Adipose tissue (tissue), 3 donors: ENCODE results near the gene RNF208. TPM values are rescaled to one million over a fixed set of nuclear protein-coding genes. Genes with fewer than 3 reads are reported as not detected.

ENCODE experiments used
- H3K27ac ChIP-seq: one replicate; pipeline ENCODE4 v1.5.1; 2013; ENCODE audit warnings: low read depth, low read length
- WGBS, 3 donors: extraction: QIAGEN DNeasy Blood & Tissue Kit; methylation state at CpG; one replicate each; pipeline ENCODE4 v1.1.7; 2013; 5-methylcytosine and 5-hydroxymethylcytosine counted together
- polyA plus RNA-seq, 3 donors: library from polyadenylated mRNA; stranded (reverse); fragments of 200-250 nt; gene quantifications; one replicate each; pipeline ENCODE4 v1.2.3, GENCODE V29; 2013
- donor health status: healthy with polysubstance abuse.
- donor health status: Bipolar disorder and iron deficiency.
- donor health status: healthy.

RNF208 gene
- polyA plus RNA-seq, 3 donors: 2.8 to 4.0 (median 3.5) TPM

- 0% methylated on average over 68 to 98 of the region's 98 CpGs for WGBS, 3 donors
- H3K27ac ChIP-seq: peak within 1 kb of the TSS; percentile 62
These were observed 33.3 kb downstream of the RNF208 start, which contains the start of the genes ANAPC2 and SSNA1 for GRCh38 chr9:137188490-137189296. Gene ANAPC2, minus strand, starts transcription at chr9:137188560. Its CDS starts 28 bp downstream, at chr9:137188532. Gene SSNA1, plus strand, starts transcription at chr9:137188676. Its CDS starts 51 bp downstream, at chr9:137188727.

- 0 to 1% (median 0%) methylated on average over 30 to 31 of the region's 31 CpGs for WGBS, 3 donors
- H3K27ac ChIP-seq: peak overlapping the region; percentile 62
These were observed 34.0 kb downstream of the RNF208 start for GRCh38 chr9:137188086-137188489.

GRCh38 chr9:137187386-137187785 is 34.7 kb downstream of the RNF208 start:
- H3K27ac ChIP-seq: no peak overlapping the region
- WGBS, 3 donors: 74 to 84% (median 78%) methylated on average over 15 of the region's 15 CpGs

DNA sequence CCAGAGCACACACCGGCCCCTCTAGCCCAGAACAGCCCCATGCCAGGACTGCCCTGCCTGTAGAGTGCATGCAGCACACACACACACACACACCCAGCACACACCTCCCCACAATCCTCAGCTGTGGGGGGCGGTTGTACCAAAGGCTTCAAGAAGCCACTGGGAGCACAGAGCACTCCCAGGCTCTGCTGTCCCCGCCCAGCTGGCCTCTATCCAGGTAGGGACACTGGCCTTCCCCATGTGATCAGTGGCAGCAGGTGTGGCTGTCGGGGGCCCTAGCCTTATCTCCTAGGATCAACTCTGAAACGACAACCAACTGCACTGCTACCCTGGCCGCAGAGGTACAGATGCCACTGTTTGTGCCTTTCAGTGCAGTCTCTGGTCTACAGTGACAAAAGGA is 35.7 kb downstream of the RNF208 start:
- H3K27ac ChIP-seq: no peak overlapping the region
- 48 to 83% (median 77%) methylated on average over 6 of the region's 6 CpGs for WGBS, 3 donors

DNA sequence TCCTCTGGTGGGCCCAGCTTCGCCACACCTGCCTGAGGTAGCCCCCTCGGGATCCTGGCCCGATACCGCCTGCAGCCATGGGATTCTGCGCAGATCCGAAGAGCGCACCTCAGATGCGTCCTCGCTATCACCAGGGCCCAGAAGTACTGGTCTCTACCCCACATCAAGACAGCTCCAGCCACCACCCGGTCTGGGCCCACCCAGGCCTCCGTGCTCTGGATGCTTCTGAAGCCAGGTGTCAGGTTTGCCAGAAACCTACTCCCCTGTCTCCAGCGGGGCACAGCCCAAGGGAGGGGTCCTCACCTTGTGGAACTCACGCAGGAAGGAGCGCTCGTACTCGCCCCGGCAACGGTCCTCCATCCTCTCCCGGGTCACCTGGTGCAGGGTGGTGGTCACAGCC is 36.1 kb downstream of the RNF208 start:
- 92 to 93% (median 93%) methylated on average over 19 of the region's 19 CpGs for WGBS, 3 donors

DNA sequence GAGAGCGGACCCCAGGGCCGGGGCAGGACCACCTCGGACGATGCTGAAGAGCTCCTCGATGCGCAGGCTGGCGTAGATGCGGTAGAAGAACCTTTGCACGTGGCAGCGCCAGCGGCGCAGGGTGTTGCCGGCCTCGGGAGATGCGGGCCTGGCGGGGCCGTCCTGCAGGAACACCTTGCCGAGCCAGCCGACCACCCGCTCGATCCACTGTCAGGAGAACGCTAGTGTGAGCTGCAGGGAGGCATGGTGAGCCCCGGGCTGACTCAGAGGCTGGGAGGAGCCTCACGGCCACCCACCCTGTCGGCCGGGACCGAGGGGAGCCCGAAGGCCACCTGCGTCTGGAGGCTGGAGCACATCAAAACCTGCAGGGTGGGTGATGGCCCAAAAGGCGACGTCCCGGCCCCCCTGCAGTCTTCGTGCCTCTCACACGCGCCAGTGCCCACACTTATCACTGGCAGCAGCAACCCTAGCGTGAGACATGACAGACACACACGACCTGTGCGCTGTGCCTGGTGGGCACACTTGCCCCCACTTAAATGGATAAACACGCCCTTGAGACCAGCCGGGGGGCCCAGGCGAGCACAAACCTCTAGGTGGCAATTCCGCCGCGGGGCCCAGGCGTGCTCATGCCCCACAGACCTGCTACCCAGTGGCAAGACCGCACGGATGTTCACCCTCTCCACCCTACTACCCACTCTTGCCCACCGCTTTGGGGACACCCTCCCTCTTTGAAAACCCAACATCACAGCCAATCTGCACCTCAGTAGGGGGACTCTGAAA is 37.0 kb downstream of the RNF208 start:
- H3K27ac ChIP-seq: no peak overlapping the region
- WGBS, 3 donors: 93% methylated on average over 46 to 48 of the region's 48 CpGs

More for the DNA sequence above, 36.1 kb downstream of the RNF208 start:
- no peak overlapping the region for H3K27ac ChIP-seq

DNA sequence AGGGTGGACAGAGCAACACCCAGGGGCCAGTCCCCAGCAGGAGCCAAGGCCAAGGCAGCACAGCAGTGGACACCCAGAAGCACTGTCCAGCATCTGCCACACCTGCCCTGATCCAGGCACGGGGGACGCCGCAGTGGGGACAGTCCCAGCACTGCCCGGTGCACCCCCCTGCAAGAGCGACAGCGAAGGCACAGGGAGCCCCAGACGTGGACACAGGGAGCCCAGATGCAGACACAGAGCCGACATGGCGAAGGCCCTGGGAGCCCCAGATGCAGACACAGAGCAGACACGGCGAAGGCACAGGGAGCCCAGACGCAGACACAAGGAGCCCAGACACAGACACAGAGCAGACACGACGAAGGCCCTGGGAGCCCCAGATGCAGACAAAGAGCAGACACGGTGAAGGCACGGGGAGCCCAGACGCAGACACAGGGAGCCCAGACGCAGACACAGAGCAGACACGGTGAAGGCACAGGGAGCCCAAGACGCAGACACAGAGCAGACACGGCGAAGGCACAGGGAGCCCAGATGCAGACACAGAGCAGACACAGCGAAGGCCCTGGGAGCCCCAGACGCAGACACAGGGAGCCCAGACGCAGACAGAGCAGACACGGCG is 38.0 kb downstream of the RNF208 start:
- 91 to 94% (median 93%) methylated on average over 27 of the region's 27 CpGs for WGBS, 3 donors
- H3K27ac ChIP-seq: no peak overlapping the region

DNA sequence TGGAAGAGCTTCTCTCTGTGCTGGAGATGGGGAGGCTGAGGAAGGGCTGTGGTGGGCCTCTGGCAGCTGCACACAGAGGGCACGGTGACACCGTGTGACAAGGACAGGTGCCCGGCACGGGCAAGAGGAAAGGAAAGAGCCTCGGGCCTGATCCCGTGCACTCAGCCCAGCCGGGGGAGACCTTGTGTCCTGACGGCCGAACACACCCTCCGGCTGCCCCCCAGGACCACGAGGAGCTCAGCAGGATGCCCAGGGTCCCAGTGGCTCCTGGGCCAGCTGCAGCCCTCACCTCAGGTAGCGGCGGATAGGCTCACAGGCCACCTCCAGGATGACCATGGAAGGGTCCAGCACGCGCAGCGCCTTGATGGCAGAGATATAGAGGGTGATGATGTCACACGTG is 39.2 kb downstream of the RNF208 start:
- 88 to 92% (median 91%) methylated on average over 14 to 17 of the region's 17 CpGs for WGBS, 3 donors
- H3K27ac ChIP-seq: no peak overlapping the region

DNA sequence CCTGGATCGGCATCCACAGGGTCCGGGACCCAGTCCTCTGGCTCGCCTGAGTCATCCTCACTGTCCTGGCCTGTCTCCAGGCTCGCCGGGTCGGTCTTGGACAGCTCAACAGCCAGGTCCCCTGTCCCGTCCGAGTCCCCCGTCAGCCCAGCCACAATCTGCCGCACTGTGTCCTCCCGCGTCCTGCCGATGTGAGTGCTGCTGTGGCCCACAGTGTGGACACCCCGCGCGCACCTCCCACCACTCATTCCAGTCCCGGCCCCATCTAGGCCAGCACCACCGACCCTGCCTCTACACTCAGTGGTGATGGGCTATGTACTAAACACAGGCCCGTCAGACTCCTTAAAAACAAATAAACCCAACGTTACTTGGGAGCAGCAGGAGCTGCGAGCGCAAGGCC is 40.4 kb downstream of the RNF208 start:
- WGBS, 3 donors: 95 to 96% (median 95%) methylated on average over 22 of the region's 22 CpGs
- no peak overlapping the region for H3K27ac ChIP-seq

DNA sequence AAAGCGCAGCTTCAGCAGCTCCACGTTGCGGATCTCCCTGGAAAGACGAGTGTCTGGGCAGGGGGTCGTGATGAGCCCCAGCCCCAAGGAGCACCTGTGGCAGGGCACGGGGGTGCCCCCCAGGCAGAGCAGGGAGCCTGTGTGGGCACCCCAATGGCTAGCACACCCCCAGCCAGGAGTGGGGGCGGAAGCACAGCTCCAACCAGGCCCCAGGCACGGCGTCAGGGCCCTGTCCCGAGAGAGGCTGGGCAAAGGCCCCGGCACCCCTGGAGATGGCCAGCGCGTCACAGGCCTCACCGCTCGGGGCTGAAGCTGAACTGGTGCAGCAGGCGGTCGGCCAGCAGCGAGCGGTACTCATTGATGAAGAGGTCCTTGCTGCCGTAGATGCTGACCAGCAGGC is 41.5 kb downstream of the RNF208 start:
- 93 to 95% (median 94%) methylated on average over 20 of the region's 20 CpGs for WGBS, 3 donors
- no peak overlapping the region for H3K27ac ChIP-seq

GRCh38 chr9:137179761-137180160 is 42.3 kb downstream of the RNF208 start:
- 91 to 97% (median 93%) methylated on average over 17 of the region's 17 CpGs for WGBS, 3 donors
- no peak overlapping the region for H3K27ac ChIP-seq

- WGBS, 3 donors: 91 to 92% (median 91%) methylated on average over 19 of the region's 19 CpGs
- H3K27ac ChIP-seq: no peak overlapping the region
These were observed 43.0 kb downstream of the RNF208 start for GRCh38 chr9:137178939-137179630.

DNA sequence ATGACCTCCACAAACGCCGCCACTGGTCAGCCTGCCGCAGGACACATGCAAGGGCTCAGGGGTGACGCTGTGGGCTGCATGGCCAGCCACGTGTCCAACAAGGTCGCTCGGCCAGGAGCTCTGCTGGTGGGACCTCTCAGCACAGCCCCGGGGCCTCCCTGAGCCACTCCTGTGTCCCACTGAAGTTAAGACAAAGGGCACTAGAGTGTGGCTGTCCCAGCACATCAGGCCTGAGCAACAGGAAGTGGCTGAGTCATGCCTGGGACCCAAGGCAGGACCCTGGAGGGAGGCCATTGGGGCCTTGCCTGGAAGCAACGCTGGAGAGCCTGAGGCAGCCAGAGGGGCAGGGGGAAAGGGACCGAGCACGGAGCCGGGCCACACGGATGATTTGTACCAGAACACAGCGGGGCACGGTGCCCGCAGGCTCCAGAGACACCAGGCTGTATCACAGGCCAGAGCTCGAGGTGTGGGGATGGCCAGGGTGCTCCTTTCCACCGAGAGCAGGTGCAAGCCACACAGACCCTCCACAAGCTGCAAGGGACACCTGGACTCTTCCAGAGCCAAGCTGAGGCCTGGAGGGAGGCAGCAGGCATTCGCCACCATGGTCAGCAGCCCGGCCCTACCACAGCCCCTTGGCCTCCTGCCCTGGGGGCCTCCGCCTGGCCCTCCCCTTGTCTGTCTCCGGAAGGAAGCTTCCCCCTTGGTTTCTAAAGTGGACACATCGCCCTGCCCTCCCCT is 43.7 kb downstream of the RNF208 start:
- WGBS, 3 donors: 82 to 87% (median 82%) methylated on average over 22 to 23 of the region's 23 CpGs
- H3K27ac ChIP-seq: no peak overlapping the region

DNA sequence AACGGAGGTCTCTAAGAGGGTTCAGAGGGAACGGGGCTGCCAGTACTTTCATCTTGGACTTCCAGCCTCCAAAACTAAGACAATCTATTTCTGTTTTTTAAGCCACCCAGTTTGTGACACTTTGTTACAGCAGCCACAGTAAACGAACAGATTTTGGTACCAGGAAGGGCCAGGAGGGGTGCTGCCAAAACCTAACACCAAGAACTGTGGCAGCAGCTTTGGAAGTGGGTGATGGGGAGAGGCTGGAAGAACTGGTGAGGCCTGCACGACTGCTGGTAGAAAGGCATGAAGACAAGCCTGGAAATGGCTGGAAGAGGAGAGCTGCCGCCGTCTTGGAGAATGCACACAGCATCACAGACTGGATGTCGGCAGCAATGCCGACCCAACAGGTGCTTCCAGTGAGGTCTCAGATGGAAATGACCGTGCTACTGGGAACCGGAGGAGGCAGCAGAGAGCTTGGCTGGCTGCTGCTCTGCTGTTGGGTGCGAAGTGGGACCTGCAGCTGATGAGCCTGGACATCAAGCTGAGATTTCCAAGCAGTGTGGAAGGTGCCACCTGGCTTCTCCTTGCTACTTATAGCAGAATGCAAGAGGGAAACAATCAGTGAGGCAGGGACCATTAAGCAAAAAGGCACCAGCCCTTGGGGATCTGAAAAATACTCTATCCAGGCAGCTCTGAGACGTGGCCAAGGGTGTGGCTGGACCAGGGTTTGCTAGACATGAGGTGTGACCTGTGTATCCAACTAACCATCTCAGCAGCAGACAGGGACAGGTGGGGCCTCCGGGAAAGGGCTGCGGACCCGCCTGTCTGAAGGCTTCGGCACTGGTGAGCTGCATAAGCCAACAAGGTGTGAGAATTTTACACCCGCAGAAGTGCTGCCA is 45.5 kb downstream of the RNF208 start:
- WGBS, 3 donors: 57 to 61% (median 57%) methylated on average over 17 of the region's 17 CpGs

DNA sequence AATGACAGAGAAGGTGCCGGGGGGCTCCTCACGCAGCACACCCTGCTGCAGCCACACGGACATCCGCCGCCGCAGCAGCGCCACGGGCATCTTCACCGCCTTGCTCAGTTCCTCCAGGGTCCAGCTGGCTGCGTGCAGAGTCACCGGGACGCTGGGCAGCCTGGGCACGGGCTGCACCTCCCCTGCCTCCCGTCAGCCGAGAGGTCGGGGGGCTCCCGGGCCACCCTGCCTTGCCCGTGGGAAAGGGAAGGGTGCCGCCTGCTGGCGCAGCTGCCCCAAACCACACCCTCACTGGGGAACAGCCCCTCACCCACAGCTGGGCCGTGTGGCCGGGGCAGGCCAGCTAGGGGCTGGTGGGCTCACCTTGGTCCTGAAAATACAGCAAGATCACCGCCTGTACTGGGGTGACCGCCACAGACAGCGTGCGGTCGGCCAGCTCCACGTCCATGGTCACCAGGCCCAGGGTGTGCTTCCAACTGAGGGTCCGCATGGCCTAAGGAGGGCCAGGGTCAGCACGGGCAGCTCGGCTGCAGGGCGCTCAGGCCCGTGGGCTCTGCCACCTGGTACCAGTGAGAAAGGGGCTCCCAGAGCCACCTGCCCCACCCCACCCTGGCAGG is 46.6 kb downstream of the RNF208 start:
- WGBS, 3 donors: 39 to 53% (median 52%) methylated on average over 33 of the region's 33 CpGs
- H3K27ac ChIP-seq: no peak overlapping the region

More for the DNA sequence above, 45.5 kb downstream of the RNF208 start:
- H3K27ac ChIP-seq: no peak overlapping the region

DNA sequence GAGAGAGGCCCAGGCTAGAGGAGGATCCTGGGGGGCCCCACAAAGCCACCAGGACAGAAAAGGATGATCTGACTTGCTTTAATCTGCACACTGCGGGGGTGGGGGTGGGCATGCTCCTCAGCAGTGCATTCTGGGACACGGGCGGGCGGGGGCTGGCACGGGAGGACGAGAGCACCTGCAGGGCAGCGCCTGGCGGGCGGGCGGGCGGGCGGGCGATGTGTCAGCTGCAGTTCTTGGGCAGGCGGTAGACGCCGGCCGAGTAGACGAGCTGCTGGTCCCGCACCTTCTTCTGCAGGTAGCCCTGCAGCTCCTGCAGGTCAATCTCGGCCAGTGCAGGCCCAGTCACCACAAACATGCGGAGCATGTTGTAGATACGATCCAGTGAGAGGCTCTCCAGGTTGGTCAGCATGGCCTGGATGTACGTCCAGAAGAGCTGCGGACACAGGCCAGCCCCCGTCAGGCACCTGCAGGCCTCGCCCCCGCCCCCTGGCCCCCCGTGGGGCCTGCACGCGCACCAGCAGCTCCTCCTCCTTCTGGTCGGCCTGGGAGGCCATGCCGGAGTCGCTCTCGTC is 47.2 kb downstream of the RNF208 start:
- WGBS, 3 donors: 48 to 57% (median 50%) methylated on average over 24 to 34 of the region's 34 CpGs
- H3K27ac ChIP-seq: no peak overlapping the region
